ENCODE results near the gene NR2F1-AS1.

NR2F1-AS1 gene

DNA sequence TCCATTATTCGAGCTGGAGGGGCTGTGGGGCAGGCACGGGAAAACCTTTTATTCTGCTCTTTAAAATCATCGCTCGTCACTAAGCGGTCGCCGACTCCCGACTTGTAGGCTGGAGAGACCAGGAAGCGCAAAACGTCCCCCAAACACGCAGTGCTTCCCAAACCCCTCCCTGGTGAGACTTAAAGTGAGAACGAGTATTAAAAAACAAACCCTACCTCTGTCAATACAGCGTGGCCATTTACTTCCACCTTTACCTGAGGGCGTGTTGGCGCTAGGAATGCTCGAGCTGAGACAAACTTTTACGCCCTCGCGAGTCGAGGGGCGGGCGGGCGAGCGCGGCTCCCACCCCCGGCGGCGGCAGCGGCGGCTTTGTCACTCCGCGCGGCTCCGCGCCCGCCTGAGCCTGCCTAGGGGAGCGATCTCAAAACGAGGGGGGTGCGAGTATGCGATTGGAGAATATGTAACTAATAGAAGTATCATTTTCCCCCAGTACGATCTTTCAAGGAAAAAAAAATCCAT lies at the start of gene NR2F1-AS1:
Gene NR2F1-AS1 (minus strand): TSS at position 293 of the 519 bp plus-strand sequence.
- Mint-ChIP-seq H3K4me3 (no peak within 1 kb of the TSS), H3K4me1 (ENCODE audit: low read depth) (peaks cover 36% of the 10 kb centered on the region), H3K27me3 (peaks cover 16% of the 10 kb centered on the region), H3K9me3 (no peaks in the 10 kb centered on the region), H3K36me3 (ENCODE audit: low read depth) (no peaks in the 10 kb centered on the region), H3K27ac (no peak within 1 kb of the TSS)
- intact Hi-C loops (cut with micrococcal nuclease) = loop anchor here (1.0 to 5.0 kb wide), 2 partner anchors 220 to 331 kb away; no protein-coding TSS in a partner anchor

DNA sequence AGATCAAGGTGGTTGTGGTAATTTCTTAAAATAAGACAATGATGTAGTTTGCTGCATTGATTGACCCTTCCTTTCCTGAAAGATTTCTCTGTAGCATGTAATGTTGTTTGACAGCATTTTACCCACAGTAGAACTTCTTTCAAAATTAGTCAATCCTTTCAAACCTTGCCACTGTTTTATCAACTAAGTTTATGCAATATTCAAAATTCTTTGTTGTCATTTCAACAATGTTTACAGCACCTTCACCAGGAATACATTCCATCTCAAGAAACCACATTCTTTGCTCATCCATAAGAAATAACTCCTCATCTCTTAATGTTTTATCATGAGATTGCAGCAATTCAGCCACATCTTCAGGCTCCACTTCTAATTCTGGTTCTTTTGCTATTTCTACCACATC lies 45.8 kb upstream of the NR2F1-AS1 start:
- intact Hi-C loops (cut with micrococcal nuclease) = no loop called here
- Mint-ChIP-seq H3K4me1 (ENCODE audit: low read depth) (peaks cover 1% of the 10 kb centered on the region), H3K4me3 (no peak overlapping the region), H3K9me3 (no peaks in the 10 kb centered on the region), H3K27ac (no peak overlapping the region), H3K36me3 (ENCODE audit: low read depth) (no peaks in the 10 kb centered on the region), H3K27me3 (peaks cover 24% of the 10 kb centered on the region)

DNA sequence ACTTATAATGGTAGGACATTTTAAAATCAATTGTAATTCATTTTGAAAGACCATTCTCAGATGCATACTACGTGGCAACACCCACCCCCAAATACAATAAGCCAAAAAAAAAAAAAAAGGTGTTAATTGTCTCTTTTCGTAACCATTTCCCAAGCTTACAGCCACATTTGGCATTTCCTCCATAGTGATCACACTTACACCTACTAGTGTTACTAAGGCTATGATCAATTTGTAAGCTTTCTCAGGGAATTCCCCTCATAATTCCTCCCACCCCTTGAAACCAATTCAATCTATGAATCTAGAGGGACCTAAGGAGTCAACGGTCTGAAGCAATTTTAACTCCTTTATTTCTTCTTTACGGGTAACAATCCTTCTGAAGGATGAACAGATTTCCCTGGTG lies 42.1 kb upstream of the NR2F1-AS1 start:
- Mint-ChIP-seq H3K9me3 (no peaks in the 10 kb centered on the region), H3K27ac (no peak overlapping the region), H3K4me3 (no peak overlapping the region), H3K27me3 (peaks cover 41% of the 10 kb centered on the region), H3K36me3 (ENCODE audit: low read depth) (peaks cover 6% of the 10 kb centered on the region), H3K4me1 (ENCODE audit: low read depth) (peaks cover 17% of the 10 kb centered on the region)
- intact Hi-C loops (cut with micrococcal nuclease) = no loop called here

DNA sequence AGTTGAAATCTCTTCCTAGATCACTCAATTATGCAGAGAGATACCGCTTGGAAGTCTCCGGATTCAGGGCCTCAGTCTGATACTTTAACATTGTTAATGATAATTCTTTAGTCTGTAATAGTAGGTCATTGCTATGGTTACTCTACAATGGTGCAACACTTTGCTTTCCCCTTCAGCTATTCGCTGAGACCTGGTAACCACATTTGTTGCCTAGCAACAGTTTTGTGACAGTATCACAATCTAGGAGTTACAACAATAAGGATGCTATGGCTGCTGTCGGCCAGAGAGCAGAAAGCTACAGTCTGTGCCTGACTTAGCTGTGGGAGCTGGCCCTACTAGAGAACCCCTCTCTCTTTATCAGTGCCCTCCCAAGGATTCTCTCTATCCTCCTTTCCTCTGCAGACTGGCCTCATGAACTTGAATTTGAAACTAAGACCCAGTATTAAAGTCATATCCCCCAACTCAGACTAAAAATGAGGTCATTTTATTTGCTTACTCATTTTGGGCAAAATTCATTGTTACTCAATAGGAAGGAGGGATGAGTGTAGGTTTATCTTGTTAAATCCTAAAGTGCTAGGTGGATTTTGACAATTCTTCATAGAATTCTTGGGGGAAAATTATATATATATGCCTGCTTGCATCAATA lies 41.3 kb upstream of the NR2F1-AS1 start:
- intact Hi-C loops (cut with micrococcal nuclease) = no loop called here
- Mint-ChIP-seq H3K27me3 (peaks cover 41% of the 10 kb centered on the region), H3K9me3 (no peaks in the 10 kb centered on the region), H3K4me3 (no peak overlapping the region), H3K36me3 (ENCODE audit: low read depth) (peaks cover 6% of the 10 kb centered on the region), H3K27ac (no peak overlapping the region), H3K4me1 (ENCODE audit: low read depth) (peaks cover 17% of the 10 kb centered on the region)

DNA sequence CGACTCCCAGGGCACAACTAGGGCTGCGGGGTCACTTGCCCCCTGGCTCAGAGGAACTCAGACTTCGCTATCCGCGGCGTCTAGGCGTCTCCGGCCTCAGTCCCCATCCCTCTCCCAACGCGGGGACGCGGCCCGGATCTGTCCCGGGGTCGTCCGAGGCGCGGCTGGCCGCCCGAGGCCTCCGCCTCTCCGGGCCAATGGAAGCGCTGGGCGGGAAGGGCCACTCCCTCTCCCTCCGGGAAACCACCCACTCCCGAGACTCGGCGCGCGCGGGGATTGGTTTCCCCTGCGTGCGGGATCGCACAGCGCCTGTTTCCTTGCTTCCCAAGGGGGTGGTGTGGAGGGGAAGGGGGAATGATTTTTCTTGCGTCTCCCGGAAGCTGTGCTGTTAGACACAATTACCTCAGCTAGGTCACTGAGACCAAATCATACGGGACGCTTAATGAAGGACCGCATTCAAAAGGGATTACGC lies 40.3 kb upstream of the NR2F1-AS1 start:
- Mint-ChIP-seq H3K27me3 (peaks cover 46% of the 10 kb centered on the region), H3K9me3 (no peaks in the 10 kb centered on the region), H3K4me3 (peak overlapping the region; percentile 72), H3K27ac (no peak overlapping the region), H3K36me3 (ENCODE audit: low read depth) (peaks cover 6% of the 10 kb centered on the region), H3K4me1 (ENCODE audit: low read depth) (peaks cover 17% of the 10 kb centered on the region)
- intact Hi-C loops (cut with micrococcal nuclease) = no loop called here

DNA sequence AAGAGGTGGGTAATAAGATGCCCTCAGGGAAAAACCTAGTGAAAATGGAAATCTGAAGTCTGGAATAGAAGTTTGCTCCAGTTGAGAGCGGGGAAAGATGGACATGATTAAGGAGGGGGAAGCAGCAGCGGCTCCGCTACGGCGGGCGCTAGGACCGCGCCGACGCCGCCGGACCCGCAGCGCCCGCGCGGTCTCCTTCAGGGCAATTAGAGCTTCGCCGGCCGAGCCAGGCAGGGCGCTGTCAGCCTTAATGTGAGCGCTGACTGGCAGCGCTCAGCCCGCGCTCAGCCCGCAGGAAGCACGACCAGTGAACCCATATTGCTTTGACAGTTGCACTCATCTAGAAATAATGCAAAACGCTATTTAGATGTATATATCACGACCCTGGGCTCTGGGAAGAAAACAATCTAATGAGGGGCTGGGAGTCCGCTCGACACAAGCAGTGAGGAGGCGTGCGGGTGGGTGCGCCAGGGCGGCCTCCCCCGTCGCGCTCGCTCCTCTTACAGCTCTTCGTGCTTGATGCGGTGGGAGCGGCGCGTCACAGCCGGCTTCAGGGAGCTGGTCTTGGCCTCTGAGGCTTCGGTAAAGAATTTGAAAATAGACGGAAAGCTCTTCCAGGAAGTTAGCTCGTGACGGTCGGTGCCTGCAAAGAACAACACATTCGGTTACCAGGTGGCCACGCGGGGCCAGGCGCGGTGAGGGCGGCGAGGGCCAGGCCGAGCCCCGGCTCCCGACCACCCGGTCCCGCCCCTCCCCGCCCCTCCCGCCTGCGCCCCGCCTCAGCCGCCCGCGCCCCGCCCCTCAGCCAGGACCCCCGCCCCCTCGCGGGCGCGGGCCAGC lies 39.7 kb upstream of the NR2F1-AS1 start:
- intact Hi-C loops (cut with micrococcal nuclease) = no loop called here
- H3K4me1 Mint-ChIP-seq (ENCODE audit: low read depth) = peaks cover 17% of the 10 kb centered on the region
- peaks cover 6% of the 10 kb centered on the region for H3K36me3 Mint-ChIP-seq (ENCODE audit: low read depth)
- H3K27ac Mint-ChIP-seq = peak overlapping the region; percentile 21
- no peaks in the 10 kb centered on the region for H3K9me3 Mint-ChIP-seq
- H3K27me3 Mint-ChIP-seq = peaks cover 50% of the 10 kb centered on the region
- peak overlapping the region; percentile 89 for H3K4me3 Mint-ChIP-seq

DNA sequence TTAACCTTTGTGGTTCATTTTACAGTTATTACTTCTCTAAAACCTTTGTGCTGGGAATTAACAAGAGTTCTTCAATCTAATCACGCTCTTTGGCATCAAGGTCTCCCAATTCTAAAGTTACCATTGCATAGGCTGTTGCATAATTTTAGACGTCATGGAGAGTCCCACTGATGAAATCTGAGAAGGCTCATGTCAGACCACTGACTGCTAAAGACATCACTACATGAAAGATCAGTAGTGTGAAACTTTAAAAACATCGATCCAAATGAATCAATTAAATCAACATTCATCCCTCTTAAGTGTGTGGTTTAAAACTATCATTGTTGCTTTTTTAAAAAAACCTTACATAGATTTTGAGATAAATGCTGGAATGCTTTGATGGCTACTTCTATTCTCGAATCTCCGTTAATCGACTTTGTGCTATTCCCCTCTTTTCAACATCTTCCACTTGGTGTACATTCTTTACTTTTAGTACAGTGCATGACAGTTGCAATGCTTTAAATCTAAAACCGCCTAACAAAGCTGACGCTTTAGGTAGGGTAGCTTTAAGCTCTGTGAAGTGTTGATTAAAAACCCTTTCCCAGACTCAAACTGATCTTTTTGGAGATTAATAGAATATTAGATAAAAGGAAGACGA lies 35.6 kb upstream of the NR2F1-AS1 start:
- Mint-ChIP-seq H3K27me3 (peaks cover 58% of the 10 kb centered on the region), H3K4me1 (ENCODE audit: low read depth) (peaks cover 22% of the 10 kb centered on the region), H3K27ac (no peak overlapping the region), H3K36me3 (ENCODE audit: low read depth) (peaks cover 6% of the 10 kb centered on the region), H3K9me3 (no peaks in the 10 kb centered on the region), H3K4me3 (no peak overlapping the region)
- intact Hi-C loops (cut with micrococcal nuclease) = no loop called here

DNA sequence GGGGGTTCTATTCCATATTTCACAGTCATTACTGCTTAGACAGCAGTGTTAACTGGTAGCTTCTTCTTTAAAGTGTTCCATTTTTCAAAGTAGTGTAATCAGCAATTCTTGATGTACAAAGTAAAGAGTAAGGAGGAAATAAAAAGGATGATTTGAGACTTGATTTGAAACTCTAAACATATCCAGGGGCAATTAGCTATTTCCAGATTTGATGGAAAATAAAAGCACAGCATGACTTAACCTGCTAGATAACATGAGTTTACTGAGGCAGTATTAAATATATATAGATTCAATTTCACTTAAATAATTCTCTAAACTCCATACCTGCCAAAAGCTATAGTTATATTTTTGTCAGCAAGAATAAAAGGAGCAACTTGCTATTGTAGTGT lies 31.8 kb upstream of the NR2F1-AS1 start:
- H3K4me3 Mint-ChIP-seq = no peak overlapping the region
- peaks cover 7% of the 10 kb centered on the region for H3K4me1 Mint-ChIP-seq (ENCODE audit: low read depth)
- intact Hi-C loops (cut with micrococcal nuclease) = no loop called here

DNA sequence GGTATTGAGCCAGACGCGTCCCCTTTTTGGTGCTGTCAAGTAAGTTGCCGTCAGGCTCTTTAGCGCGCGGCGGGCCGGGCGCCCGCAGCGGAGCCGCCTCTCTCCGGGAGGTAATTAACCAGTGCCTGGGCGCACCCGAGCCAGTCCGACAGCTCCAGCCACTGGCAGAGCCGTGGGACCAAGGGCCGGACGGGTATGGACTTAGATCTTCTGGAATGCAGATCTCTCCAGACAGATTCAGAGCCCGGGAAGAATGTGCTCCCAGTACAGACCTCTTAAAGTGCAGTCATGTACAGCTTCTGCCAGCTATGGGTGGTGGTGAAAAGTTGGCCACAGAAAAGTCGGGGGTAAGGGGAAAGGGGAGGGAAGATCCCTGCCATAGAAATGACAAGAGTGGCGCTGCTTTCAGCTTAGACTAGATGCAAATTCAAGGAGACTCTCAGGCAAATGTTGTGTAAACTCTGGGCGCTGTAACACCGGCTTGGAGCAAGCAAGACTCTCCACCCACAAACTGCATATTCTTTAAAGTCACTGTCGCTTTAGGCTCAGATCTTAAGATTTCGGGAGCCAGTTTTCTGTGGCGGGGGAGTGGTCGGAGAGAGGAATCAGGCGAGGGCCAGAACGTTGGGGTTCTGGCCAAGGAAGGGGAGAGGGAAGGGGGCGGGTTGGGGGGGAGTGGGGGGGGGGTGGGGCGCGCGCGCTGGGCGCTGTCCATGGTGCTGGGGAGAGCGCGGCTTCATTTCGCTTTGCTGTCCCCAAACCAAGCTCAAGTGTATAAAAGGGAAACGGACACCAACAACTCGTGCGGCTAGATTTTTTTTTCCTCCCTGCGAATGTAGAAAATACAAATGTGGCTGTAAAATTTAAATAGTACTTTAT lies 31.2 kb upstream of the NR2F1-AS1 start:
- Mint-ChIP-seq H3K27me3 (peaks cover 82% of the 10 kb centered on the region), H3K4me3 (no peak overlapping the region), H3K4me1 (ENCODE audit: low read depth) (peaks cover 7% of the 10 kb centered on the region), H3K9me3 (no peaks in the 10 kb centered on the region), H3K36me3 (ENCODE audit: low read depth) (no peaks in the 10 kb centered on the region), H3K27ac (no peak overlapping the region)
- intact Hi-C loops (cut with micrococcal nuclease) = no loop called here

More for the DNA sequence above, 31.8 kb upstream of the NR2F1-AS1 start:
- H3K9me3 Mint-ChIP-seq = no peaks in the 10 kb centered on the region
- H3K27ac Mint-ChIP-seq = no peak overlapping the region
- peaks cover 78% of the 10 kb centered on the region for H3K27me3 Mint-ChIP-seq
- H3K36me3 Mint-ChIP-seq (ENCODE audit: low read depth) = no peaks in the 10 kb centered on the region

DNA sequence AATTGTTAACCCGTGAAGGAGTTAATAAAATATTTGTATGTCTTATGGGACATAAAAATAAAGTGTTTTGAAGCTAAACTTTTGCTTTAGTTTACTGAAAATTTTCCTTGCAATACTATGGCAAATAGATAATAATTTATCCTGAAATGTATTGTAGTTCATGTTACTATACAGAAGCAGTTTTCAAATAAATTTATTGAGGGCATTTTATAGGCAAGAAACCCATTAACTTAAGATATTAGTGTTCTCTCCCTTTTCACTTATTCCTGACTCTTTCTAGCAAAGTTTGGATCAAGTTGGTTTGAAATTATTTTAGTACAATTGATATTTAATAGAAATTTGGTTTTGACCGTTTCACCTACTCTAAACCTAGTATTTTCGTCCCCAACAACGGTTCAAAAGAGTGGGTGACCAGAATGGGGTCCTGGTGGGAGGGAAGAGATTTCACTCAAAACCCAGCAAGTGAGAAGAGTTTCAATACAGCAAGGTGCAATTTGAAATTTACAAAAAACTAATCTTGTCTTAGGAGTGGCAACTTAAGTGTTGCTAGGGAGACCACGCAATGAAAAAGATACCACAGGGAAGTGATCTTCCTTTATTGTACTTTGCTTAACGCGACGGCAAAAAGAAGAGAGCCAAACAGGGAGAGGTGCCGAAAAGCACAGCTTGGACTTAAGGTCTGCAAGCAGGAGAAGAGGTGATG lies 30.4 kb upstream of the NR2F1-AS1 start:
- Mint-ChIP-seq H3K4me1 (ENCODE audit: low read depth) (peaks cover 7% of the 10 kb centered on the region), H3K9me3 (no peaks in the 10 kb centered on the region), H3K27me3 (peaks cover 82% of the 10 kb centered on the region), H3K27ac (no peak overlapping the region), H3K36me3 (ENCODE audit: low read depth) (no peaks in the 10 kb centered on the region), H3K4me3 (no peak overlapping the region)
- intact Hi-C loops (cut with micrococcal nuclease) = no loop called here

DNA sequence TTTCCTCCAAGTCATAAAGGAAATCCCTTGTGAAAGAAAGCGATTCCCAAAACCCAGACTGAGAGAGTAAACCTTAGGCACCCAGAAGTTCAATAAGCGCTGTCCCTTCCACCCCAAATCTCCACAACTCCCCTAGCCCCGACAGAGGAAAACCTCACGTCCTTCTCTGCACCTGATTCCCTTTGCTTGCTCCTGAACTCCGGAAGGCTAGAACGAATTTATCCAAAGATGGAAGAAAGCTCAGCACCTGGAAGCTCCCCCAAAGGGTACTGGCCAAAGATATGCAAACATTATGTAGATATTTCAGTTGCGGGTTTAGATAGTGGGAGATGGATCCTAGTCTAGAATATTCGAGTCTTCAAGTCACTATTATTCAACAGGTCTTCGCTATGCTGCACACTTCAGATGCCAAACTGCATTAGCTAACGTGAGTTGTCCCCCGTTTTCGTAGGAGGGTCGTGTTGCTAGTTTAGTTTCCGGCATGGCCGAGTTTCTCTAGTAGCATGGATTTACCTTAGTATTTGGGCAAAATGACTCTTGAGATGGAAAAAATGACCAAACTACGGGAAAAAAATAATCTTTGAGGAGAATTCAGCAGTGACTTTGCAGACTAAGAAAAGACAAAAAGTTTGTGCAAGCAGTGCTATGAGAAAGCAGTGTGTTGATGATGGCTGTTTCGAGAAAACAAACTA lies 29.7 kb upstream of the NR2F1-AS1 start:
- peaks cover 84% of the 10 kb centered on the region for H3K27me3 Mint-ChIP-seq
- H3K27ac Mint-ChIP-seq = no peak overlapping the region
- no peak overlapping the region for H3K4me3 Mint-ChIP-seq
- no peaks in the 10 kb centered on the region for H3K36me3 Mint-ChIP-seq (ENCODE audit: low read depth)
- peaks cover 7% of the 10 kb centered on the region for H3K4me1 Mint-ChIP-seq (ENCODE audit: low read depth)
- intact Hi-C loops (cut with micrococcal nuclease) = no loop called here
- H3K9me3 Mint-ChIP-seq = no peaks in the 10 kb centered on the region

DNA sequence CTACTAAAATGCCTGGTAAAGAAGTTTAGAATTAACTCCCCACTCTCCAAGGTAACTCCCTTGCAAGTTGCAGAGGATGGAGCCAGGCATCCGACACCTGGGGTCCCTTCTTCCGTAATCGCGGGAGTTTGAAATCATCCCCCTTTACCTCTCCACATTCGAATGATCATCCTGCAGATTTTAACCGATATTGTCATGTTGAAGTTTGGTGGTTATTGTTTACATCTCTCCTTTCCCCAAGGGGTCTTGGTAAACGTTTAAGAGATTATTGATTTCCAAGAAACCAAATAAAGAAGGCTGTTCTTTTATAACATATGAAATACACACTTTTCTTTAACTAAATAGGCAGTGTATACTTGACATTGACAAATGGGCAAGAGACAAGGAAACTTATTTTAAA lies 28.7 kb upstream of the NR2F1-AS1 start:
- Mint-ChIP-seq H3K4me3 (no peak overlapping the region), H3K36me3 (ENCODE audit: low read depth) (no peaks in the 10 kb centered on the region)

More for the DNA sequence above, 28.7 kb upstream of the NR2F1-AS1 start:
- Mint-ChIP-seq H3K9me3 (no peaks in the 10 kb centered on the region), H3K27ac (no peak overlapping the region), H3K27me3 (peaks cover 89% of the 10 kb centered on the region), H3K4me1 (ENCODE audit: low read depth) (peaks cover 7% of the 10 kb centered on the region)
- intact Hi-C loops (cut with micrococcal nuclease) = no loop called here

Measured in dendritic cell treated with granulocyte-macrophage colony-stimulating factor and Interleukin-4, amounts not matched to agents 40 ng/mL and 50 ng/mL, for 4 days (primary cell).